Keratinocyte (primary cell): Measurements from ENCODE around the gene NUP98. TPM values are rescaled to one million over a fixed set of nuclear protein-coding genes. Genes with fewer than 3 reads are reported as not detected.

ENCODE experiments used
- DNase-seq: peaks from one replicate; pipeline ENCODE4 v3.0.0-alpha.2; 2011; ENCODE audit warnings: low read depth, missing footprints, low spot score
- FAIRE-seq: peaks from 2 replicates; lab custom pipeline; 2011; peaks lifted over from hg19 to GRCh38; lab: Jason Lieb, UNC
- H2AFZ ChIP-seq: 2 replicates; pipeline ENCODE4 v1.6.0; 2012; ENCODE audit warnings: low read length, control low read depth, inconsistent platforms; ENCODE audit not compliant: control insufficient read depth
- H3K27ac ChIP-seq: 2 replicates; pipeline ENCODE4 v1.5.1; 2011; ENCODE audit warnings: low read length; ENCODE audit not compliant: control insufficient read depth, insufficient read depth
- H3K27me3 ChIP-seq: 3 replicates; pipeline ENCODE4 v1.6.0; 2011; ENCODE audit warnings: low read length; ENCODE audit not compliant: control insufficient read depth, insufficient read depth; ENCODE audit errors: extremely low read depth
- H3K36me3 ChIP-seq, 2 experiments: 2 replicates in 1 of 2; 3 replicates in 1 of 2; pipeline ENCODE4 v1.5.1; 2011; ENCODE audit warnings: low read length in 2 of 2, mild to moderate bottlenecking in 1 of 2; ENCODE audit not compliant: control insufficient read depth in 2 of 2, insufficient read depth in 2 of 2; ENCODE audit errors: extremely low read depth in 1 of 2
- H3K4me1 ChIP-seq: 3 replicates; pipeline ENCODE4 v1.5.1; 2011; ENCODE audit warnings: low read length; ENCODE audit not compliant: control insufficient read depth, insufficient read depth; ENCODE audit errors: extremely low read depth
- H3K4me2 ChIP-seq: 3 replicates; pipeline ENCODE4 v1.6.0; 2011; ENCODE audit warnings: low read depth, low read length; ENCODE audit not compliant: control insufficient read depth, insufficient read depth; ENCODE audit errors: extremely low read depth
- H3K4me3 ChIP-seq, 3 experiments: fragments of 200-600 bp in 1 of 3; sonication (generic) in 1 of 3; 2 replicates in 2 of 3; 3 replicates in 1 of 3; pipeline ENCODE4 v1.5.1; 2011 to 2016; ENCODE audit warnings: low read length in 3 of 3, mild to moderate bottlenecking in 3 of 3, control low read depth in 2 of 3, inconsistent platforms in 1 of 3, low read depth in 1 of 3, mixed read lengths in 1 of 3, mixed run types in 1 of 3, moderate library complexity in 1 of 3; ENCODE audit not compliant: control insufficient read depth in 2 of 3, insufficient read depth in 2 of 3; ENCODE audit errors: extremely low read depth in 1 of 3
- H3K79me2 ChIP-seq: 2 replicates; pipeline ENCODE4 v1.6.0; 2012; ENCODE audit warnings: low read length; ENCODE audit not compliant: control insufficient read depth, insufficient read depth
- H3K9ac ChIP-seq: 3 replicates; pipeline ENCODE4 v1.6.0; 2011; ENCODE audit warnings: low read length; ENCODE audit not compliant: control insufficient read depth, insufficient read depth; ENCODE audit errors: extremely low read depth
- H3K9me1 ChIP-seq: 3 replicates; pipeline ENCODE4 v1.6.0; 2011; ENCODE audit warnings: low read length; ENCODE audit not compliant: control insufficient read depth, insufficient read depth; ENCODE audit errors: extremely low read depth
- H3K9me3 ChIP-seq: 2 replicates; pipeline ENCODE4 v1.5.1; 2012; ENCODE audit warnings: low read depth, low read length; ENCODE audit not compliant: control insufficient read depth
- H4K20me1 ChIP-seq: 3 replicates; pipeline ENCODE4 v1.6.0; 2011; ENCODE audit warnings: low read length; ENCODE audit not compliant: control insufficient read depth, insufficient read depth; ENCODE audit errors: extremely low read depth
- EZH2 ChIP-seq: IDR thresholded peaks from one replicate; pipeline ENCODE4 v1.6.1; 2012; ENCODE audit warnings: inconsistent platforms, mild to moderate bottlenecking, low read length, moderate library complexity
- dilution Hi-C: fragments of 300-500 bp; cut with MboI; formaldehyde crosslinking; loops from one replicate; pipeline ENCODE4 v1.7.0; 2020; ENCODE audit warnings: low sequenced_read_pairs; ENCODE audit not compliant: extremely low pct_ligation_motif_present
- polyA plus RNA-seq, 5 experiments: library from polyadenylated mRNA; depleted of rRNA in 3 of 5; stranded (reverse) in 3 of 5; stranded (forward) in 1 of 5; unstranded in 1 of 5; fragments of >200 nt; gene quantifications; 1 replicate in 1 of 5; 2 replicates in 3 of 5; 3 replicates in 1 of 5; pipeline versions ENCODE4 v1.2.1 to v1.2.3, GENCODE V29; 2011 to 2012; ENCODE audit warnings: missing spikeins in 2 of 5, low read depth in 1 of 5, low replicate concordance in 1 of 5
- TF ChIP-seq, protein P1 (sequence below), 3 experiments: IDR thresholded peaks in 1 of 3; conservative IDR thresholded peaks in 1 of 3; optimal IDR thresholded peaks in 1 of 3; 2 replicates in 2 of 3; 3 replicates in 1 of 3; pipeline versions ENCODE3 to v1.5.1; 2011; ENCODE audit warnings: low read length in 3 of 3, mild to moderate bottlenecking in 3 of 3, moderate library complexity in 2 of 3, control low read depth in 1 of 3, inconsistent platforms in 1 of 3; ENCODE audit not compliant: insufficient read depth in 2 of 3; ENCODE audit errors: extremely low read depth in 1 of 3

NUP98 gene
- polyA plus RNA-seq, 1 donor (not counting 4 experiments of a cell fraction or from before 2014, with no cell fraction given), result 66.9 TPM

DNA sequence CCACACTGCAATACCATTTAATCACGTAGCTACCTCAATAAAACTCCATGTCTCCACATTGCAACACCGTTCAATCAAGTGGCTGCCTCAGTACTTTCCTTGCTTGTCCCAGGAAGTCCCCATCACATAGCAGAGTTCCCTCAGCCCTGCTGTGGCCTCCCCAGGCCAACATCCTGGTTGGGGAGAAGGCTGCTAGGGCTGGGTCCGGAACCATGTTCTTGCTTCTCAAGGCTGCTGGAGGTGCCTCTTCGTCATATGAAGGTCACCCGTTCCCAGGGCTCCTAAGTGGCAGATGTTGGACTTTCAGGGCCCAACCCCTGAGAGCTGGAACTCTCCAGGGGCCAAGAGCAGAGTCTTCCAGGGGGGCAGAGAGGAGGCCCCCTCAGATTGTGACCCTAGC is 158.8 kb downstream of the NUP98 start:
- Histone ChIP-seq H3K27me3 (peaks cover 20% of the 10 kb centered on the region), H3K9me3 (no peaks in the 10 kb centered on the region), H2AFZ (no peak overlapping the region), H3K4me1 (peaks cover 3% of the 10 kb centered on the region), H3K9me1 (no peaks in the 10 kb centered on the region), H3K4me3 (no peak overlapping the region), H3K9ac (no peak overlapping the region), H3K79me2 (no peaks in the 10 kb centered on the region), H3K4me2 (no peak overlapping the region), H3K27ac (no peak overlapping the region), H4K20me1 (peaks cover 2% of the 10 kb centered on the region), H3K36me3 (no peaks in the 10 kb centered on the region)
- no peak for DNase-seq
- dilution Hi-C loops, result no loop called here
- no peak for TF ChIP-seq EZH2
- TF ChIP-seq, protein P1, sequence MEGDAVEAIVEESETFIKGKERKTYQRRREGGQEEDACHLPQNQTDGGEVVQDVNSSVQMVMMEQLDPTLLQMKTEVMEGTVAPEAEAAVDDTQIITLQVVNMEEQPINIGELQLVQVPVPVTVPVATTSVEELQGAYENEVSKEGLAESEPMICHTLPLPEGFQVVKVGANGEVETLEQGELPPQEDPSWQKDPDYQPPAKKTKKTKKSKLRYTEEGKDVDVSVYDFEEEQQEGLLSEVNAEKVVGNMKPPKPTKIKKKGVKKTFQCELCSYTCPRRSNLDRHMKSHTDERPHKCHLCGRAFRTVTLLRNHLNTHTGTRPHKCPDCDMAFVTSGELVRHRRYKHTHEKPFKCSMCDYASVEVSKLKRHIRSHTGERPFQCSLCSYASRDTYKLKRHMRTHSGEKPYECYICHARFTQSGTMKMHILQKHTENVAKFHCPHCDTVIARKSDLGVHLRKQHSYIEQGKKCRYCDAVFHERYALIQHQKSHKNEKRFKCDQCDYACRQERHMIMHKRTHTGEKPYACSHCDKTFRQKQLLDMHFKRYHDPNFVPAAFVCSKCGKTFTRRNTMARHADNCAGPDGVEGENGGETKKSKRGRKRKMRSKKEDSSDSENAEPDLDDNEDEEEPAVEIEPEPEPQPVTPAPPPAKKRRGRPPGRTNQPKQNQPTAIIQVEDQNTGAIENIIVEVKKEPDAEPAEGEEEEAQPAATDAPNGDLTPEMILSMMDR (optimal IDR thresholded peaks at IDR 0.05 in 1 of 3, IDR thresholded peaks at IDR 0.05 in 1 of 3, conservative IDR thresholded peaks at IDR 0.05 in 1 of 3; ENCODE audit: extremely low read depth in 1 of 3, insufficient read depth in 2 of 3, low read length in 3 of 3), result no peak
- FAIRE-seq, result no peak

DNA sequence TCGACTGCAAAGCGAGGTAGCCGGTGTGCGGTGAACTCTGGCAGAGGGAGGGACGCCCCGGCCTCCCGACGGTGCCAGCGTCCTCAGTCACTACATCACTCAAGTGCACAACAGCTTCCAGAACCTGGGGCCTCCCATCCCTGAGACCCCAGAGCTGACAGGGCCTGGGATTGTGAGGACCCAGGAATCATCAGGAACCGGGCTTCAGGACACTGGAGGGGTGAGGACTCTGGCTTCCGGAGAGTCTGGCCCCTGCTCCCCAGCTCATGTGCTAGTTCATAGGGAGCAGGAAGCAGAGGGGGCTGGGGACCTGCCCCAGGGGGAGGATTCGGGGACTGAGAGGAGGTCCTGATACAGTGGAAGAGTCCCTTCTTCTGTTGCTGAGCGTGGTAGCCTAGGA is 160.2 kb downstream of the NUP98 start:
- DNase-seq, result no peak
- FAIRE-seq, result no peak
- H4K20me1 ChIP-seq, result peaks cover 2% of the 10 kb centered on the region
- no peaks in the 10 kb centered on the region for H3K4me1 ChIP-seq
- no peaks in the 10 kb centered on the region for H3K36me3 ChIP-seq
- H3K9me3 ChIP-seq, result no peaks in the 10 kb centered on the region
- no peaks in the 10 kb centered on the region for H3K79me2 ChIP-seq
- dilution Hi-C loops, result no loop called here
- no peak overlapping the region for H3K9ac ChIP-seq
- H3K9me1 ChIP-seq, result no peaks in the 10 kb centered on the region
- peaks cover 10% of the 10 kb centered on the region for H3K27me3 ChIP-seq
- H3K4me3 ChIP-seq, result no peak overlapping the region
- H3K27ac ChIP-seq, result no peak overlapping the region
- no peak overlapping the region for H2AFZ ChIP-seq
- H3K4me2 ChIP-seq, result no peak overlapping the region
- no peak for TF ChIP-seq EZH2
- TF ChIP-seq, protein P1 (optimal IDR thresholded peaks at IDR 0.05 in 1 of 3, IDR thresholded peaks at IDR 0.05 in 1 of 3, conservative IDR thresholded peaks at IDR 0.05 in 1 of 3; ENCODE audit: extremely low read depth in 1 of 3, insufficient read depth in 2 of 3, low read length in 3 of 3), result no peak
